GM18873 (cell line): Measurements from ENCODE around the gene ELL.
"Not testable (repeated sequence)": the region's sequence is repeated elsewhere in the genome, so short reads cannot be mapped to it uniquely, and the experiment has no call there.

Experiments used
- ATAC-seq: cut with Tn5 transposase; IDR thresholded peaks from one replicate; pipeline ENCODE4 v1.9.1; 2021; ENCODE audit warnings: mild to moderate bottlenecking, moderate library complexity, moderate number of reproducible peaks; ENCODE audit not compliant: unreplicated experiment, low FRiP score

Gene ELL

DNA sequence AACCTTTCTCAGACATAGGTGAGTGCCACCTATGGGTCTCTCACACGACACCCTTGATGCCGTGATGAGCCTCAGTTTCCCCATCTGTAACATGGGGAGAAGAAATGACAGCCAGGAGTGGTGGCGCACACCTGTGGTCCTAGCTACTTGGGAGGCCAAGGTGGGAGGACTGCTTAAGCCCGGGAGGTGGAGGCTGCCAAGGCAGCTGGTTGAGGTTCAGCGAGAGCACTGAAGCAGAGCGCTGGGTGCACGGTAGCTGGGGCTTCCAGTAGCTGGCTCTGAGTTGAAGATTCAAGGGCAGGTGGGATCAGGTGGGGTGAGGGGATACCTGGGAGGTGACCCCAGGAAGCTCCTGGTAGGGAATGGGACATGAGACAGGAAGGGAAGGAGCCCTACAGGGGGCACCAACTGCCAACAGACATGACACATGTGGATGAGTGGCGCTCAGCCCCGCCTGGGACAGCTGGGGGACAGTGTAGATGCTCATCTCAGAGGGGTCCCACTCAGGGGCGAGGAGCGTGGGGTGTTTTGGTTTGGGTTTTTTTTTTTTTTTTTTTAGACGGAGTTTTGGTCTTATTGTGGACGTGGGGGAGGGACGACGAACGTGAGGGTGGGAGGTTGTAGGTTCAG, 109.1 kb downstream of the ELL start:
- no peak for ATAC-seq

DNA sequence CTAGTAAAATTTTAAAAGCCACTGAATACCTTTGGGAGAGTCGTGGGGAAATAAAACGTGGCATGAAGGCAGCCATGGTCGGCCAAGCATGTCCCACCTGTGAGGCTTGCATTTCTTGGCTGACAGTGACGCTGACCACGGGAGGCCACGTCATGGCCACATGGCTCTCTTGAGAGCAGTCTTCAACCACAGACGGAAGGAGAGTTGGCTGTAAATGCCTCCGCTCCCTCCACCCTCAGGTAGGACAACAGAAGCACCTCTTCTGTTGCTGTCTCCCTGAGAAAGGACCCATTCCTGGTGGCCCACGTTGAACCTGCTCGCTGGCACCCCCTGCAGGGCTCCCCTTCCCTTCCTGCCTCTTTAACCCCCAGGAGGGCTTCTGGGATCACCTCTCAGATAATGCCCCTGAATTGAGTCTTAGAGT, 113.8 kb downstream of the ELL start:
- ATAC-seq: peak; percentile 53

DNA sequence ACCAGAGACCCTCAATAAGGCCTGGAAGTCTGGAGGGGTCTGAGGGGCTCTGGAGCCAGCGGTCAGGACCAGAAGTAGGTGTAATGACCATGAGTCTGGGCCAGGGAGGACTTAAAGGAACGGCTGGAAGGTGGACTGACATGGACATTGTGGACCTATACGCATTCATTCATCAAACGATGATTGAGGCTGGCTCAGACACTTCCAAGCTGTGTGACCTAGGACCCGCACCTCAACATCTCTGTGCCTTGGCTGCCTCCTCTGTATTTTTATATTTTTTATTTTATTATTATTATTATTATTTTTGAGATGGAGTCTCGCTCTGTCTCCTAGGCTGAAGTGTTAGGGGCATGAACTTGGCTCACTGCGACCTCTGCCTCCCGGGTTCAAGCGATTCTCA, 115.1 kb downstream of the ELL start:
- no peak for ATAC-seq

DNA sequence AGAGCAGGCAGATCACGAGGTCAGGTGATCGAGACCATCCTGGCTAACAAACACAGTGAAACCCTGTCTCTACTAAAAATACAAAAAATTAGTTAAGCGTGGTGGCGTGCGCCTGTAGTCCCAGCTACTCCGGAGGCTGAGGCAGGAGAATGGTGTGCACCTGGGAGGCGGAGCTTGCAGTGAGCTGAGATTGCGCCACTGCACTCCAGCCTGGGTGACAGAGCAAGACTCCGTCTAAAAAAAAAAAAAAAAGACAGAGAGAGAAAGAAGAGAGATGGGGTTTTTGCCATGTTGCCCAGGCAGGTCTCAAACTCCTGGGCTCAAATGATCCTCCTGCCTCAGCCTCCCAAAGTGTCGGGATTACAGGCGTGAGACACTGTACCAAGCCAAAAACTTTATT, 116.1 kb downstream of the ELL start:
- ATAC-seq: not testable (repeated sequence)

DNA sequence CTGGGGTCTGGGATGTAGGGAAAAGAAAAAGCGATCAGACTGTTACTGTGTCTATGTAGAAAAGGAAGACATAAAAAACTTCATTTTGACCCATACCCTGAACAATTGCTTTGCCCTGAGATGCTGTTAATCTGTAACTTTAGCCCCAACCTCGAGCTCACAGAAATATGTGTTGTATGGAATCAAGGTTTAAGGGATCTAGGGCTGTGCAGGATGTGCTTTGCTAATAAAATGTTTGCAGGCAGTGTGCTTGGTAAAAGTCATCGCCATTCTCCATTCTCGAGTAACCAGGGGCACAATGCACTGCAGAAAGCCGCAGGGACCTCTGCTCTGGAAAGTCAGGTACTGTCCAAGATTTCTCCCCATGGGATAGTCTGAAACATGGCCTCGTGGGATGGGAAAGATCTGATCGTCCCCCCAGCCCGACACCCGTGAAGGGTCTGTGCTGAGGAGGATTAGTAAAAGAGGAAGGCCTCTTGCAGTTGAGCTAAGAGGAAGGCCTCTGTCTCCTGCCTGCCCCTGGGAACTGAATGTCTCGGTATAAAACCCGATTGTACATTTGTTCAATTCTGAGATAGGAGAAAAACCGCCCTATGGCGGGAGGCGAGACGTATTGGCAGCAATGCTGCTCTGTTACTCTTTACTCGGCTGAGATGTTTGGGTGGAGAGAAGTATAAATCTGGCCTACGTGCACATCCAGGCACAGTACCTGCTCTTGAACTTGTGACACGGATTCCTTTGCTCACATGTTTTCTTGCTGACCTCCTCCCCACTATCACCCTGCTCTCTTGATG, 119.2 kb downstream of the ELL start:
- ATAC-seq: not testable (repeated sequence)

DNA sequence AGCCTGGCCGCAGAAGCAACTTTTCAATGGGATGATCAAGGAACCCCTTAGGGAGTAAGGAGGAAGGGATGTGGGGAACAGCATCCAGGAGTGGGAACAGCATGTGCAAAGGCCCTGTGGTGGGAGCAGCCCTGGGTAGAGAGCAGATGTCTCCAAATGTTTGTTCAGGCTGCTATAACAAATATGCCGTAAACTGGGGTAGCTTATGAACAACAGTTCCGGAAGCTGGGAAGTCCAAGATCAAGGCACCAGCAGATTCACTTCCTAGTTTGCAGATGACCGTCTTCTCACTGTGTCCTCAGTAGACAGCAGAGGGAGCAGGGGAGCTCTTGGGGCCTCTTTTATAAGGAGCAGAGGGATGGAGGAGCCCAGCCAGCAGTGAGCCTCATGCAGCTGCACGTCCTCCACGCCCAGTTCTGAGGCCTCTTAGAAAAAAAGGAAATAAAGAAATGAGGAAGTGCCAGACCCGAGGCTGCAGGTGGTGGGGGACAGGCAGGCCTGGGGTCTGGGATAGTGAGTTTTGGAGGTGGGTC, 120.2 kb downstream of the ELL start:
- ATAC-seq: no peak

DNA sequence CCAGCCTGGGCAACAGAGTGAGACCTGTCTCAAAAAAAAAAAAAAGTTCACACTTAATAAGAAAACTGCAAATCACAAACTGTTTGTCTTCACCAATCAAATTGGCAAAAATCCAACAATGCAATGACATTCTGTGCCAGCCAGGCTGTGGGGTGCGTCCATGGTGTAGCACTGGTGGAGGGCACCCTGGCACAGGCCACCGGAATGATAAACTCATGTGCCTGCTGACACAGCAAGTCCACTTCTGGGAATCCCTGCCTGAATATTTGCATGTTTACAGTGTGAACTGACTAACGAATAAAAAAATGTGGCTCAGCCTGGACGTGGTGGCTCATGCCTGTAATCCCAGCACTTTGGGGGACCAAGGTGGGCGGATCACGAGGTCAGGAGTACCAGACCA, 122.9 kb downstream of the ELL start:
- no peak for ATAC-seq

DNA sequence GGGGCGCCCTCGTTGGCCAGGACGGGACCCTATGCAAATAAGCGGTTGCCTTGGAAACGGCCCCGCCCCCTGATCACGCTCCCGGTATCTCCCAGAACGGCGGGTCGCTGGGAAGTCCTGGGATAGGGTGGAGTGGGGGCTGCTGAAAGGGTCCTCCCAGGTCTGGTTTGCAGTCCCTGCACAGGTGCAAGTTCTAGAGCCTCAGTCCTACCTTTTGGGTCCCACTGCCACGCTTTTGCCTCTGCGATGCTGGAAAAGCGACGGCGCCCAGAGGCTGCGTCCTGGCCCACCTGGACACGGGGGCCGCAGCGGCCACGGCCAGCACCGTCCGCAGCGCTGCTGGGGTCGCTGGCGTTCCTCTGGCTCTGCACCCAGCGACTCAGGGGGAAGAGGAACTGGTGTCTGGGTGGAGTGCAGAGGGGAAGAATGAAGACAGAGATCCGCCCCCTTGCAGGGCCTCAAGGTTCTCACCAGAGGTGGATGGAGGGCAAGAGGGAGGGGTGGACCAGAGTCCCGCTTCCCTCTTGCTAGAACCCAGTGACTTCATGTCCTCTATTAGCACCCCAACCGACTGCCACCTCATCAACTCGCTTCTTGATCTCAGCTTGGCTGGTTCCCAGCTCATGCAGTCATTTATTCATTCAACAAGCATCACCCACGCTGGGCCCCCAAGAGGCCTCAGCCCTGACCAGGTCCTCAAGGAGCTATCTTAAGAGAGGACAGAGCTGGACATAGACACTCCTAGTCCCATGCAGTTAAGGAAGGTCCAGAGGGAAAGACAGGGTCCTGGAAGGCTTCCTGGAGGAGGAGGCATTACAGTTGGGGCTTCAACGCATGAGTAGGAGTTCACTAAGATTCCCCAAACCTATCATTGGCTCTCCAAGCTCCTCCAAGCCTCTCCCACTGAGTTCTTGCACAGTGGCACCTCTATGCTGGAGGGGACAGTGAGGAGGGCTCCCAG, 124.3 kb downstream of the ELL start, which contains the start of gene LRRC25:
LRRC25 (minus strand) TSS at position 381 of the 961 bp plus-strand sequence. CDS start 659 bp downstream, outside the sequence.
- no peak for ATAC-seq

DNA sequence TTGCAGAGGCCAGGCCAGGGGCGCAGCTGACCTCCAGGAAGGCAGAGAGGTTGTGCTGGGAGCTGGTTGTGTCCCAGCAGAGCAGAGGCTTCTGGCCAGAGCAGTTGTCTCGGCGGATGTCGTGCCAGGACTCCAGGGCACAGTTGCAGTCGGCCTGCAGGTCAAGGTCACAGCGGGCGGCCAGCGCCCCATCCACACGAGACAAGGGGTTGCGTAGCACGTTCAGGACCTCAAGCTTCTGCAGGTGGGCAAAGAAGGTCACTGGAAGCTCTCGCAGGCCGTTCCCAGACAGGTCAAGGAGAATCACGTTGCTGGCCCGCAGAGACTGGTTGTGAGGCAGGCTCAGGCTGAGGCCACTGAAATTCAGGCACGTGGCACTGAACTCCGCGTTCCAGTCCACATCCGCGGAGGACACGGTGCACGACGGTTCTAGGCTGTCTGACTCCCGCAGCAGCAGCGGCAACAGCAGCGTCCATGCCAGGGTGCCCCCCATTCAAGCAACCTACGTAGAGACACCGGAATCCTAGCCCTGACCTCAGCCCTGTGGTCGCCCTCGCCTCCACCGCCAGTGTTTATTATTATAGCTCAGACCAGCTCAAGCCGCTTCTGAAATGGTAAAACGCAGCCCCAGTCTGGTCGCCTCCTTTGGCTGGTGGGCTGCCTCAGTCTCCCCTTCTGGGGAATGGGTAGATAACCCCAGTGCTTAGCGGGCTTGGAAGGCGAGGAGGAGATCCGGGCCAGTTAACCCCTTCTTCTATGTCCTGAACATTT, 125.2 kb downstream of the ELL start:
- no peak for ATAC-seq

DNA sequence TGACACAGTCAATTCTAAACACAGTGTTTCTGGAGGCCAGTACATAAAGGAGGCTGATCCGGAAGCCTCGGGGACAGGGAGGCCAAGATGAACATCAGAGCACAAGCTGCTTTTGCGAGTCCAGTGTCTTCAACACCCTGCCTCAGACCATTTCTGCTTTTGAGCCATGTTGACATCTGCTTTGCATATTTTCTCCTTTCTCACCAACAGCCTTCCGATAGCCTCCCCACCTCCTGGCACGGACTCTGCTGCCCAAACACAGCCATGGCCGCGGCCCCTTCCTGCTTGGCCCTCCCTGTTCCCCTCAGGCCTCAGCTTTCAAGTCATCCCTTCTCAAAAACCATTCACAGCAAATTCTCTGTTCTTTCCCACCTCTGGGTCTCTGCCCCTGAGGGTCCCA, 128.0 kb downstream of the ELL start:
- no peak for ATAC-seq

DNA sequence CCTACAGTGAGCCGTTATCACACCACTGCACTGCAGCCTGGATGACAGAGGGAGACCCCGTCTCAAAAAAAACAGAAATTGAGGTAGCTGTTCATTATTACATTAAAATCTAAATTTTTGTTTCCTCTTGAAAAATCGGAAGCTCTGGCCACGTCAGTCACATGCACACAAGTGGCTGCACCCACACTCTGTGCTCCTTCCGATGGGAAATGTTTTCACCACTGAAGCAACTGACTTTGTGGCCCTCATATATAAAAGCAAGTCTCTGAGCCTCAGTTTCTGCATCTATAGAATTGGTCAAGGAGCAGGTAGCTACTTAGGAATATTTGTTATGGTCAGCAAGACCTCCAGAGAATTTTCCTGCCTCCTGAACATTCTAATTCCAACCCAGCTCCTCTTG, 128.9 kb downstream of the ELL start:
- ATAC-seq: no peak
